HG03280 (cell line): Measurements from ENCODE around the gene VRTN.

ENCODE experiments used
- ATAC-seq: cut with Tn5 transposase; IDR thresholded peaks from one replicate; pipeline ENCODE4 v1.9.1; 2021; ENCODE audit warnings: mild to moderate bottlenecking, moderate library complexity; ENCODE audit not compliant: unreplicated experiment

The VRTN gene

GRCh38 chr14:74392616-74393570 lies 44.6 kb downstream of the VRTN start:
- ATAC-seq, result no peak

GRCh38 chr14:74394549-74394948 lies 46.3 kb downstream of the VRTN start:
- no peak for ATAC-seq

GRCh38 chr14:74395094-74395493 lies 46.8 kb downstream of the VRTN start:
- ATAC-seq, result no peak

GRCh38 chr14:74400031-74400685 lies 51.9 kb downstream of the VRTN start:
- ATAC-seq, result no peak

GRCh38 chr14:74400919-74401503 lies 52.7 kb downstream of the VRTN start:
- no peak for ATAC-seq

- ATAC-seq, result peak; percentile 74
These were observed 53.4 kb downstream of the VRTN start for GRCh38 chr14:74401504-74402241.

GRCh38 chr14:74402401-74403251 lies 54.4 kb downstream of the VRTN start:
- no peak for ATAC-seq

- ATAC-seq, result no peak
These were observed 55.5 kb downstream of the VRTN start for GRCh38 chr14:74403619-74404417.

GRCh38 chr14:74404435-74404834 lies 56.2 kb downstream of the VRTN start:
- no peak for ATAC-seq

GRCh38 chr14:74405663-74406062 lies 57.4 kb downstream of the VRTN start:
- no peak for ATAC-seq

- ATAC-seq, result no peak
These were observed 58.9 kb downstream of the VRTN start for GRCh38 chr14:74407021-74407800.

GRCh38 chr14:74407801-74408154 lies 59.5 kb downstream of the VRTN start:
- ATAC-seq, result no peak

- no peak for ATAC-seq
These were observed 60.6 kb downstream of the VRTN start for GRCh38 chr14:74408870-74409269.

- ATAC-seq, result no peak
These were observed 61.2 kb downstream of the VRTN start for GRCh38 chr14:74409441-74409840.
